ENCODE measurements around the gene PCDH15.

DNA sequence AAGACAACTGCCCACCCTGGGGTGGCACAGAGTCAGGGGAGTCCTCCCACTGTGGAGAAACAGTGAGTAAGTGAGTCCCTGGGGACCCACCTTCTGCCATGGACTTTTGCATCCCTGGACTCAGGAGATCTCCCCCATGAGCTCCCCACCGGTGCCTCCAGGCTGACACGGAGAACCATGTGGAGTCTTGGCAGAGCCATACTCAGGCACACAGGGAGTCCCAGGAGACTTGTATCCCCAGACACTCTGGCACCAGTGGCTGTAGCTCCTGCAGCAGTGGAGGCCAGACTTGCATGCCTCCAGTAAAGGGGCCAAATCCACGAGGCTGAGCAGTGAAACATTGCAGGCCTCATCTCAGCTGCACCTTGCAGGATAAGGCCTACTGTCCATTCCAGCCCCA is 791.4 kb downstream of the PCDH15 start:
- no peak for TF ChIP-seq EZH2 (IDR thresholded peaks at IDR 0.05; ENCODE audit: borderline replicate concordance, low read depth, low read length, poor library complexity, severe bottlenecking)
- TF ChIP-seq, protein P1, sequence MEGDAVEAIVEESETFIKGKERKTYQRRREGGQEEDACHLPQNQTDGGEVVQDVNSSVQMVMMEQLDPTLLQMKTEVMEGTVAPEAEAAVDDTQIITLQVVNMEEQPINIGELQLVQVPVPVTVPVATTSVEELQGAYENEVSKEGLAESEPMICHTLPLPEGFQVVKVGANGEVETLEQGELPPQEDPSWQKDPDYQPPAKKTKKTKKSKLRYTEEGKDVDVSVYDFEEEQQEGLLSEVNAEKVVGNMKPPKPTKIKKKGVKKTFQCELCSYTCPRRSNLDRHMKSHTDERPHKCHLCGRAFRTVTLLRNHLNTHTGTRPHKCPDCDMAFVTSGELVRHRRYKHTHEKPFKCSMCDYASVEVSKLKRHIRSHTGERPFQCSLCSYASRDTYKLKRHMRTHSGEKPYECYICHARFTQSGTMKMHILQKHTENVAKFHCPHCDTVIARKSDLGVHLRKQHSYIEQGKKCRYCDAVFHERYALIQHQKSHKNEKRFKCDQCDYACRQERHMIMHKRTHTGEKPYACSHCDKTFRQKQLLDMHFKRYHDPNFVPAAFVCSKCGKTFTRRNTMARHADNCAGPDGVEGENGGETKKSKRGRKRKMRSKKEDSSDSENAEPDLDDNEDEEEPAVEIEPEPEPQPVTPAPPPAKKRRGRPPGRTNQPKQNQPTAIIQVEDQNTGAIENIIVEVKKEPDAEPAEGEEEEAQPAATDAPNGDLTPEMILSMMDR (conservative IDR thresholded peaks at IDR 0.05; ENCODE audit: low read depth, low read length), result no peak

All from A673 (cell line).